Stimulated activated naive CD4-positive, alpha-beta T cell treated with Interleukin-2 at 50 U/mL for 16 hours (primary cell): ENCODE results near the gene LIG3.
"Not testable (repeated sequence)": the region's sequence is repeated elsewhere in the genome, so short reads cannot be mapped to it uniquely, and the experiment has no call there.

Experiments
- DNase-seq: peaks from one replicate; lab custom pipeline; 2025; lab: John Stamatoyannopoulos, UW

LIG3 gene

DNA sequence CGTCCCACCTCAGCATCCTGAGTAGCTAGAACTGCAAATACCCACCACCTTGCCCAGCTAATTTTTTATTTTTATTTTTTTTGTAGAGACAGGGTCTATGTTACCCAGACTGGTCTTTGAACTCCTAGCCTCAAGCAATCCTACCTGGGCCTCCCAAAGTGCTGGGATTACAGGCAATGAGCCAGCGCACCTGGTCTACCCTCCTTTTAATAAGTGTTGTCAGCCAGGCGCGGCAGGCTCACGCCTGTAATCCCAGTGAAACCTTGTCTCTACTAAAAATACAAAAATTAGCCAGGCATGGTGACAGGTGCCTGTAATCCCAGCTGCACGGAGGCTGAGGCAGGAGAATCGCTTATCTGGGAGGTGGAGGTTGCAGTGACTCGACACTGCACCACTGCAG is 63.9 kb downstream of the LIG3 start:
- no peak for DNase-seq

DNA sequence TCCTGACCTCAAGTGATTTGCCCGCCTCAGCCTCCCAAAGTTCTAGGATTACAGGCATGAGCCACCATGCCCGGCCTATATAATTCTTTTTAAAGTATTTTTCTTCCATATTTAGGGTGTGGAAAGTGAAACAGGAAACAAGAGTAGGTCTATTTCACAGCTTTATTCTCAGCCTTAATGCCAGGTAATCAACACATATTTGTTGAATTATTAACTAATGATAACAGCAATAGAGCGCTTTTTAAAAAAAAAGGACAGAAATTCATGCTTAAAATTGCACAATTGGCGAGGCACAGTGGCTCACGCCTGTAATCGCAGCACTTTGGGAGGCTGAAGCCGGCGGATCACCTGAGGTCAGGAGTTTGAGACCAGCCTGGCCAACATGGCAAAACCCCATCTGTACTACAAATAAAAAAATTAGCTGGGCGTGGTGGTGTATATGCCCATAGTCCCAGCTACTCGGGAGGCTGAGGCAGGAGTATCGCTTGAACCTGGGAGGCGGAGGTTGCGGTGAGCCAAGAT is 65.2 kb downstream of the LIG3 start:
- not testable (repeated sequence) for DNase-seq

DNA sequence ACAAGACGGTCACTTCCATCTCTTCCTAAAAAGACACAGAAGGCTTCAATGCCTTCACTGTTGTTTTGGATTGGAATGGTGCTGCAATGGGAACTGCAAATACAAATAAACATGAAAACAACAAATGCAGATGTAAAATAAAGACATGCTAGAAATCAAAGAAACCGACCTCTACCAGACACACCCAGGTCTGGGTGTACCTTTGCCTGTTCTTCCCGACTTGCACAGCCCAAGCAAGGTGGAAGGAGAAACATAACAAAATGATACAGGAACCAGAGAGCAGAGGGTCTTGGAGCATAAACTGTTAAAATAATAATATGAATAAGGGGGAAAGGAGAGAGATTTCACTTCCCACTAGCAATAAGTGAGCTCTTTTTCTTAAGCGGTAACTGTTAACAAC is 65.9 kb downstream of the LIG3 start:
- DNase-seq = no peak

- DNase-seq = peak; percentile 59
These were observed 66.5 kb downstream of the LIG3 start for GRCh38 chr17:35046740-35047283.

GRCh38 chr17:35048685-35049379 is 68.5 kb downstream of the LIG3 start:
- no peak for DNase-seq

- no peak for DNase-seq
These were observed 69.9 kb downstream of the LIG3 start for GRCh38 chr17:35050170-35050569.

DNA sequence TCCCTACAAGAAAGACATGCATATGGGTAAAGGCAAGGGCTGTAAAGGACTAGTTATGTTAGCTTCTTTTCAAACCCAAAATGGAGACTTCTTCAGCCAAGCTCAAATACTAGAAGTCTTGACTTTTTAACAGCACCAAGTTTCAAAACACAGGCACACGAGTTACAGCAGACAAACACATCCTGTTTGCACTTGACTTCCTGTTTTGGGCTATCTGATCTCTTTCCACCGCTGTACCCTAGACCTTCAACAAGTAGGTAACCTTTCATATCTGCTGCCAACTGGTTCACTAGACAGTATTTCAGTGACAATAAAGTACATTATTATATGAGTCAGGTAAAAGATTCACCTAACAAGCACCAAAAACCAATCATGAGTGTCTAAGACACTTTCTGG is 70.9 kb downstream of the LIG3 start:
- DNase-seq = no peak

DNA sequence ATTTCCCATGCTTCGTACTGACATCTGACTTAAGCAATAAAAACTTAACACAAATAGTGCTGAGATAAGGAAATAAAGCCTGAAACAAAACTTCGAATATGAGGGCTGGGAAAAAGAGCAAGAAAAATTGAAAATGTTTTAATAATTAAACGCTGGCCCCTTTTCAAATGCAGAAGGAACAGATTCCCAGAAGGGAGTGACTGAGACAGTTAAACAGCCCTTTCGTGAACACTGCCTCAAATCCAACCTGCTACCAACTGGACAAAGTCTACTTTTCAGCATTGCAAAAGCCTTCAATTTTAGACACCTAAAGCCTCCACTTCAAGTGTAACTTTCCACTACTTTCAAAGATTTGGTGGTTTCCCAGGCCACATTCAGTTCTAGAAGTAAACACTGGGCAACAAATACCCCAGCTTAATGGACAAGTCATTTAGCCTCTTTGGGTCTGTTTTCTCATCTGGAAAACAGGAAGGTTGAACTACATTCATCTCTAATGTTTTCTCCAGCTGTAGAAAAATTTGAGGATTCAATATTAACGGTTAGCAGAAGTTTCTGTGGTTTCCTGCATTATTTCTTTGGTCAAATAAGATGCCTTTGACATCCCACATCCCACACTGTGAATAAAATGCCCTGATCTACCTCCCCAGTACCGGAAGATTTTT is 71.4 kb downstream of the LIG3 start:
- DNase-seq = no peak

- DNase-seq = no peak
These were observed 71.9 kb downstream of the LIG3 start for GRCh38 chr17:35052241-35052610.

DNA sequence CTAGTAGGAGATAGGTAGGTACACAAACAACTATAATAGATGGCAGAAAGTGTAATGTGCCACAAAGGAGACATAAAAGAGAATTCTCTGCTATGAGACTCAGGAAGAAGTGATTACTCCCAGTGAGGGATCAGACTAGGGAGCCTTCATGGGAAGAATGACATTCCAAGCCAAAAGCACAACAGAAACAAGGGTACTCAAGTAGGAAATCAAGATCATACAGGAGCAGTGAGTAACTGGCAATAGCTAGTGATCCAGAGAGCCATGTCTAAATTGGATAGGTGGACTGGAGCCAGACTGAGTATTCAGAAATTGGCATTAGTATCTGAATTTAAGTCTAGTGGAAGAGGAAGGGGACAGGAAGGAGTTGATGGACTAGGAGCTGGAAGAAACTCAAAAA is 72.5 kb downstream of the LIG3 start:
- no peak for DNase-seq

DNA sequence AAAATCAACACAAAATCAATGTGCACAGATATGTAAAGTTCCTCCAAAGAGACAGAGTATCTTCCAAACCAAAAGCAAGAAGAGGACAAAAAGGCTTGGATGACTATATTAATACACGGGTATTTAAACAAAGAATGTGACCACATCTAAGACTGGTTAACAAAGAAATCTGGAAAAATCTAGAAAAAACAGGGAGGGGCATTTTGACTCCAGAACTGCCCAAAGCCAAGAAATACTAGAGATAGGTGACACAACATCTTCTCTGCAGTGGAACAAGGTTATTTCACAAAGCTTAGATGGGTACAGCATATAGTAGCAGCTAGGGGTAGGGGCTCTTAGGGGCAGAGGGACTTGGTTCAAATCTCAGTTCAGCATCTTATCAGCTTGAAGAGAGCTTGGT is 72.9 kb downstream of the LIG3 start:
- no peak for DNase-seq

- no peak for DNase-seq
These were observed 75.7 kb downstream of the LIG3 start for GRCh38 chr17:35056013-35056412.

- no peak for DNase-seq
These were observed 77.1 kb downstream of the LIG3 start for GRCh38 chr17:35057332-35057915.
